ENCODE data around the gene DIP2C. TPM values are rescaled to one million over a fixed set of nuclear protein-coding genes. Genes with fewer than 3 reads are reported as not detected.

DIP2C gene
- total RNA-seq, 4 donors from 2014 or later: 10.5 to 40.5 (median 19.5) TPM

DNA sequence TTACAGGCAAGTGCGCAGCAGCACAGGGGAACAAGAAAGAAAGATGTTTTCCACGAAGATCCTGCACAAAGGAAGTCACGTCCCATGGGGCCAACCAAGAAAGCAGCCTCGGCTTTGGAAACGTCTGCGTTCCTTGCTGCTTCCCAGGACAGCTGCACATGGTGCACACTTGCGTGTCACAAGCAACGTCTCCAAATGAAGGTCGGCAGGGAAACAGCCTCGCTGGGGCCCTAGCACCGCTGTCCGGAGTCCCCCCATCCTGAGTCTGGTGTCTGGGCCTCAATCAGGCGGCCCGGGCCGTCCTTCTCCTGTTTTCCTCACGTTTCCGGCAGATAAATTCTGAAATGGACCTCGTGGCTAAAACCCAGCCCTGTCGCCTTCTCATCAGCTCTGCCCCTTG lies 206.2 kb downstream of the DIP2C start:
- no peak for DNase-seq
- no peaks in the 10 kb centered on the region for H3K4me1 ChIP-seq
- TF ChIP-seq, protein P1, sequence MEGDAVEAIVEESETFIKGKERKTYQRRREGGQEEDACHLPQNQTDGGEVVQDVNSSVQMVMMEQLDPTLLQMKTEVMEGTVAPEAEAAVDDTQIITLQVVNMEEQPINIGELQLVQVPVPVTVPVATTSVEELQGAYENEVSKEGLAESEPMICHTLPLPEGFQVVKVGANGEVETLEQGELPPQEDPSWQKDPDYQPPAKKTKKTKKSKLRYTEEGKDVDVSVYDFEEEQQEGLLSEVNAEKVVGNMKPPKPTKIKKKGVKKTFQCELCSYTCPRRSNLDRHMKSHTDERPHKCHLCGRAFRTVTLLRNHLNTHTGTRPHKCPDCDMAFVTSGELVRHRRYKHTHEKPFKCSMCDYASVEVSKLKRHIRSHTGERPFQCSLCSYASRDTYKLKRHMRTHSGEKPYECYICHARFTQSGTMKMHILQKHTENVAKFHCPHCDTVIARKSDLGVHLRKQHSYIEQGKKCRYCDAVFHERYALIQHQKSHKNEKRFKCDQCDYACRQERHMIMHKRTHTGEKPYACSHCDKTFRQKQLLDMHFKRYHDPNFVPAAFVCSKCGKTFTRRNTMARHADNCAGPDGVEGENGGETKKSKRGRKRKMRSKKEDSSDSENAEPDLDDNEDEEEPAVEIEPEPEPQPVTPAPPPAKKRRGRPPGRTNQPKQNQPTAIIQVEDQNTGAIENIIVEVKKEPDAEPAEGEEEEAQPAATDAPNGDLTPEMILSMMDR (IDR thresholded peaks at IDR 0.05): no peak
- TF ChIP-seq POLR2A (IDR thresholded peaks at IDR 0.05): no peak
- H3K27me3 ChIP-seq: no peaks in the 10 kb centered on the region
- H3K9me3 ChIP-seq: no peaks in the 10 kb centered on the region
- no peaks in the 10 kb centered on the region for H3K36me3 ChIP-seq
- no peak overlapping the region for H3K4me3 ChIP-seq
- intact Hi-C loops (cut with DNase I; ENCODE audit: low total_unique reads): no loop called here
- H3K27ac ChIP-seq: peak overlapping the region in 1 of 2 donors; percentile 54

DNA sequence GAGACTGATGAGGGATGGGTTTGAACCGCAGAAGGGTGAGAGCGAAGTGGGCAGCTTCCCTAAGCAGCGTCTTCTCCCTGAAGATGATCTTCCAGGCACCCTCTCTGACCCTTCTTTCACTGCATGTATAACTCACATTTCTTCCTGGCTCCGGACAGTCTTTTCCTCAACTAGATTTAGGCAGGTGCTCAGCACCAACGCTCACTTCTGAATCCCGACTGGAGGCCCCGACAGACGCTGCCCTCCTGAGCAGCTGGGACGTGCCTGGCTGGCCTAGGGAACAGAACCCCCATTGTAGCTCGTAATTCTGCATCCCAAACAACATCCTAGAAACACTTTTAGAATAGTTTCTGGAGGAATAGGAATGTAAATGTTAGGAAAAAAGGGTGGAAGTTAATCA lies 206.6 kb downstream of the DIP2C start:
- Histone ChIP-seq H3K9me3 (no peaks in the 10 kb centered on the region), H3K27ac (peak overlapping the region in 1 of 2 donors; percentile 54), H3K27me3 (no peaks in the 10 kb centered on the region), H3K4me1 (no peaks in the 10 kb centered on the region), H3K36me3 (no peaks in the 10 kb centered on the region), H3K4me3 (no peak overlapping the region)
- intact Hi-C loops (cut with DNase I; ENCODE audit: low total_unique reads): no loop called here
- TF ChIP-seq, protein P1 (IDR thresholded peaks at IDR 0.05): no peak
- no peak for TF ChIP-seq POLR2A (IDR thresholded peaks at IDR 0.05)
- no peak for DNase-seq

DNA sequence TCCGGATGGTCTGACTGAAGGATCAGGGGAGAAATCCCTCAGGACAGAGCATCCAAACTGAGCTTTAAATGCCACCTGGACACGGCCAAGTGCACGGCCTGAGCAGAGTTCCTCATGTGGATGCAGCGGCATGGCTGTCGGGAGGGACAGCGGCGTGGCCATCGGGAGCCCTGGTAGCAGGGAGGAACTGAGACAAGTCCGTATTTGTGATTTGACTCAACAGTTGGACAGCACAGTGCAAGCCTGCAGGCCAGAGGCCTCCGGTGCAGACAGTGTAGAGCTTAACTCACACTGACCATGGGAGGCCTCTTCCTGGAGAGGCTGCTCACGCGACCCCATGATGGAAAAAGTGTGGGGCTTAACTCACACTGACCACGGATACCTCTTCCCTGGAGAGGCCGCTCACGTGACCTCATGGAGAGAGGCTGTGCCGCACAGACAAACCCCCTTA lies 207.4 kb downstream of the DIP2C start:
- no peak for DNase-seq
- no peak for TF ChIP-seq POLR2A (IDR thresholded peaks at IDR 0.05)
- TF ChIP-seq, protein P1 (IDR thresholded peaks at IDR 0.05): no peak
- intact Hi-C loops (cut with DNase I; ENCODE audit: low total_unique reads): no loop called here
- no peaks in the 10 kb centered on the region for H3K9me3 ChIP-seq
- no peaks in the 10 kb centered on the region for H3K36me3 ChIP-seq
- no peak overlapping the region for H3K4me3 ChIP-seq
- H3K4me1 ChIP-seq: no peaks in the 10 kb centered on the region
- H3K27ac ChIP-seq: no peak overlapping the region
- no peaks in the 10 kb centered on the region for H3K27me3 ChIP-seq

DNA sequence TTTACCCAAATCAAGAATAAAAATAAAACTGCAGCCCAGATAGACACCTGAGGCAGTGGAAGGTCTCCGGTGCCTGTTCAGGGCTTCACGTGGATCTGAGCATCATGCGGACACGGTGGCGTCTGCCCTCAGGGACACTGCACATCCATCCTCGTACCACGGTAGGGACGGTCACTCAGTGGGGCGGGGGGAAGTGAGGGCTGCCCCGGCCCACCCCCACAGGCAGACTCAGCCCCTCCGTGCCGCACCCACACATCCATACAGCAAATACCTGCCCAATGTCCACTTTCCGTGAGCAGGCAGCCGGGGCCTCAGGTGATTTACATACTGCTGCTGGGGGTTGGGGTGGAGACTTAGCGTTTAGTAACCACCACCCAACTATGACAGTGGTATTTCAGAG lies 207.8 kb downstream of the DIP2C start:
- intact Hi-C loops (cut with DNase I; ENCODE audit: low total_unique reads): no loop called here
- H3K4me3 ChIP-seq: no peak overlapping the region
- no peak overlapping the region for H3K27ac ChIP-seq
- TF ChIP-seq, protein P1 (IDR thresholded peaks at IDR 0.05): no peak
- TF ChIP-seq POLR2A (IDR thresholded peaks at IDR 0.05): no peak
- no peaks in the 10 kb centered on the region for H3K36me3 ChIP-seq
- no peaks in the 10 kb centered on the region for H3K27me3 ChIP-seq
- no peaks in the 10 kb centered on the region for H3K4me1 ChIP-seq
- DNase-seq: no peak
- H3K9me3 ChIP-seq: no peaks in the 10 kb centered on the region

DNA sequence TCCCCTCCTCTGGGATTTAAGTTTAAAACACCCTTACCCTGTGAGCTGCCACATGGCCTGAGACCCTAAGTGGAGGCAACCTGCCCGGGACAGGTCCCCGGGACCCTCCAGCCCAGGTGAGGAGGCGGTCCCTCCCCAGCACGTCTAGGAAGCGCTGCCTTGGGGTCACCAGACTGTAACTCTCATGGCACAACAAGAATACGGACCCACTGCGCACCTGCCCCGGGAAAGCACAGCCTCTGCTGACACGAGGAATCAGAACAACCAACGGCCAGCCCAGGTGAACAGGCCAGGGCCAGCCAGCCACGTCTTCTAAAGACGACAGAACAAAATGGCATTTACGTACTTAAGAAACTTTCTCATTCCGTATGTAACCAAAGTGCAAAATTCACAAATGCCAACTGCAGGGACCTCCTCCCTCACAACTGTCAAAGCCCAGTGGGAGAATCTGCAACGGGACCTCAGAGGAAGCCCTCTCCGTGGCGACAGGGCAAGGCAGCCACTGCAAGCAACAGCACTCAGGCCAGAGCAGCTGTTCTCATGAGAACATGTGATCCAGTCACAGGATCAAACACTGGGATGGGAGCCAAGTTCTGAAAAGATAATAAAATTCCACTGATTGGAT lies 208.4 kb downstream of the DIP2C start:
- no peaks in the 10 kb centered on the region for H3K9me3 ChIP-seq
- no peak overlapping the region for H3K4me3 ChIP-seq
- TF ChIP-seq POLR2A (IDR thresholded peaks at IDR 0.05): no peak
- TF ChIP-seq, protein P1 (IDR thresholded peaks at IDR 0.05): no peak
- no peaks in the 10 kb centered on the region for H3K36me3 ChIP-seq
- intact Hi-C loops (cut with DNase I; ENCODE audit: low total_unique reads): no loop called here
- no peaks in the 10 kb centered on the region for H3K27me3 ChIP-seq
- no peak for DNase-seq
- no peak overlapping the region for H3K27ac ChIP-seq
- H3K4me1 ChIP-seq: no peaks in the 10 kb centered on the region
